Activated naive CD8-positive, alpha-beta T cell (primary cell): ENCODE measurements around the gene PRRG2.
"Not testable (repeated sequence)": the region's sequence is repeated elsewhere in the genome, so short reads cannot be mapped to it uniquely, and the experiment has no call there.

ENCODE experiments used
- H3K27ac Mint-ChIP-seq: one replicate; pipeline ENCODE4 v1.8.0; 2021; ENCODE audit warnings: mixed read lengths
- H3K27me3 Mint-ChIP-seq: one replicate; pipeline ENCODE4 v1.8.0; 2021; ENCODE audit warnings: mixed read lengths
- H3K36me3 Mint-ChIP-seq: one replicate; pipeline ENCODE4 v1.8.0; 2021; ENCODE audit warnings: mixed read lengths
- H3K4me1 Mint-ChIP-seq: one replicate; pipeline ENCODE4 v1.8.0; 2021; ENCODE audit warnings: low read depth, mixed read lengths
- H3K4me3 Mint-ChIP-seq: one replicate; pipeline ENCODE4 v1.8.0; 2021; ENCODE audit warnings: mild to moderate bottlenecking, mixed read lengths
- H3K9me3 Mint-ChIP-seq: one replicate; pipeline ENCODE4 v1.8.0; 2021; ENCODE audit warnings: low read depth, mixed read lengths

PRRG2 gene

DNA sequence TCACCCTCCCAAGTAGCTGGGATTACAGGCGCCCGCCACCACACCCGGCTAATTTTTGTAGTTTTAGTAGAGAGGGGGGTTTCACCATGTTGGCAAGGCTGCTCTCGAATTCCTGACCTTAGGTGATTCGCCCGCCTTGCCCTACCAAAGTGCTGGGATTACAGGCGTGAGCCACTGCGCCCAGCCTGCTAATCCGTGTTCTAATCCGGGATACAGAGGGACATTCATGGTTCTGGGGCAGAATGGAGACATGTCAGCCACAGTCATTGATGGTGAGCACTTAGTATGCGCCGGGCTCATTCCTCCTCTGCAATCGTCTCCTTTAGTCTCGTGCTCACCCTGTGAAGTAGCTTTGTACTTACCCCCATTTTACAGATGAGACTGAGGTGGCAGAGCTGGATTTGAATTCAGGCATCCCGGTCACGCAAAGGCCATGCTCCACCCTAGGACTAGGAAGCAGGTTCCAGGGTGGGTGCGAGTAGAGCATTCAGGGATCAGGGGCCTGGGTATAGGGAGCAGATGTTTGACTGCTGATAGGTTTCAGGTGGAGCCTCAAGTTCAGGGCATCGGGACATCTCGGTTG lies 50.6 kb downstream of the PRRG2 start:
- Mint-ChIP-seq H3K9me3 (no peaks in the 10 kb centered on the region), H3K4me1 (peaks cover 2% of the 10 kb centered on the region), H3K36me3 (no peaks in the 10 kb centered on the region), H3K27ac (no peak overlapping the region), H3K4me3 (no peak overlapping the region), H3K27me3 (no peaks in the 10 kb centered on the region)

DNA sequence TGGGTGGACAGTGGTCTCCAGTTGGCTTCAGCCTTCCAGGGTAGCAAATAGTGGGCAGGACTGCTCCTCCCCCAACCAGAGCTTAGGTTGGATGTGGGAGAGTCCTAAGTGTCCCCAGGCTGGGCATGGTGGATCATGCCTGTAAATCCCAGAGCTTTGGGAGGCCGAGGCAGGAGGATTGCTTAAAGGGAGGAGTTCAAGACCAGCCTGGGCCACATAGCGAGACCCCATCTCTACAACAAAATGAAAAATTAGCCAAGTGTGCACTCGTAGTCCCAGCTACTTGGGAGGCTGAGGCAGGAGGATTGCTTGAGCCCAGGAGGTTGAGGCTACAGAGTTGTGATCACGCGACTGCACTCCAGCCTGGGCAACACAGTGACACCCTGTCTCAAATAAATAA lies 51.5 kb downstream of the PRRG2 start:
- H3K27ac Mint-ChIP-seq = no peak overlapping the region
- H3K9me3 Mint-ChIP-seq = no peaks in the 10 kb centered on the region
- peaks cover 2% of the 10 kb centered on the region for H3K4me1 Mint-ChIP-seq
- H3K27me3 Mint-ChIP-seq = no peaks in the 10 kb centered on the region
- no peak overlapping the region for H3K4me3 Mint-ChIP-seq
- no peaks in the 10 kb centered on the region for H3K36me3 Mint-ChIP-seq

DNA sequence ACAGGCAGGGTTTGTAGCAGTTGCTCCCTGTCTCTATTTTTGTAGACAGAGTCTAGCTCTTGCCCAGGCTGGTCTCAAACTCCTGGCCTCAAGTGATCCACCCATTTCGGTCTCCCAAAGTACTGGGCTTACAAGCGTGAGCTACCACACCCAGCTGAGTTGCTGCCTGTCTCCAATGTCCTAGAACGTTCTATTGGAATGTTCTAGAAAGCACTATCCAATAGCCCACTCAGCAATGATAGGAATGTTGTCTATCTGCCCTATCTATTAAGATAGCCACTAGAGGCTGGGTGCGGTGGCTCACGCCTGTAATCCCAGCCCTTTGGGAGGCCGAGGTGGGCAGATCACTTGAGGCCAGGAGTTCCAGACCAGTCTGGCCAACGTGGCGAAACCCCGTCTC lies 52.2 kb downstream of the PRRG2 start:
- not testable (repeated sequence) for H3K27ac Mint-ChIP-seq, H3K9me3 Mint-ChIP-seq, H3K4me3 Mint-ChIP-seq, H3K4me1 Mint-ChIP-seq, H3K36me3 Mint-ChIP-seq, H3K27me3 Mint-ChIP-seq

DNA sequence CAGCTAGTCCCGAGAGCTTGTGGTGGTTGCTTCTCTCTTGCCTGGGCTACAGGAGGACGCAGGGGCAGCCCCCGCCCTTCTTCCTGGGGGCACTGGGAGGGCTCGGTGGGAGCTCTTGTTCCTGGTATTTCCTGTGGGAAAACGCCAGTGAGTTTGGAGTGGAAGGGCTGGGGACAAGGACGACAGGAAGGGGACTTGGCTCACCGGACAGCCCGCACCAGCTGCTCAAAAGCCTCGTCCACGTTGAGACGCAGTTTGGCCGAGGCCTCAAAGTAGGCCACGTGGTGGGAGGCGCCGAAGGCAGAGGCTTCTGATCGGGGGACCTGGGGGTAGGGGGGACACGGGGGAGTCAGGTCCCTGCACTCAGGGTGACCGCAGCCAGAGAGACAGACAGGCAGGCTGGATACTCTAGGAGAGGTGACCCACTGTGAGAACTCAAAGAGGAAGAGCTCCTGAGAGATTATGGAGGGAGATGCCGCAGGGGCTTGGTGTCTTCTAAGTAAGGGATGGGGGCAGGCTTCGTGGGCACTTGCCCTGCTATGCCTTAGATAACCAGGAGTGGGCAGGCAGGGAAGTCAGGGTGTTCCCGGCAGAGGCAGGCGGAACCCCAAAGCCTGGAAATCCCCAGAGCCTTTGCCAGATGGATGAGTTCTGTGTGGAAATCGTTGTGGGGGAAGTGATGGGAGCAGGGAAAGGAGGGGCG lies 54.6 kb downstream of the PRRG2 start:
- Mint-ChIP-seq H3K27ac (peak overlapping the region; percentile 41), H3K36me3 (no peaks in the 10 kb centered on the region), H3K27me3 (no peaks in the 10 kb centered on the region), H3K9me3 (no peaks in the 10 kb centered on the region), H3K4me1 (peaks cover 23% of the 10 kb centered on the region), H3K4me3 (no peak overlapping the region)

DNA sequence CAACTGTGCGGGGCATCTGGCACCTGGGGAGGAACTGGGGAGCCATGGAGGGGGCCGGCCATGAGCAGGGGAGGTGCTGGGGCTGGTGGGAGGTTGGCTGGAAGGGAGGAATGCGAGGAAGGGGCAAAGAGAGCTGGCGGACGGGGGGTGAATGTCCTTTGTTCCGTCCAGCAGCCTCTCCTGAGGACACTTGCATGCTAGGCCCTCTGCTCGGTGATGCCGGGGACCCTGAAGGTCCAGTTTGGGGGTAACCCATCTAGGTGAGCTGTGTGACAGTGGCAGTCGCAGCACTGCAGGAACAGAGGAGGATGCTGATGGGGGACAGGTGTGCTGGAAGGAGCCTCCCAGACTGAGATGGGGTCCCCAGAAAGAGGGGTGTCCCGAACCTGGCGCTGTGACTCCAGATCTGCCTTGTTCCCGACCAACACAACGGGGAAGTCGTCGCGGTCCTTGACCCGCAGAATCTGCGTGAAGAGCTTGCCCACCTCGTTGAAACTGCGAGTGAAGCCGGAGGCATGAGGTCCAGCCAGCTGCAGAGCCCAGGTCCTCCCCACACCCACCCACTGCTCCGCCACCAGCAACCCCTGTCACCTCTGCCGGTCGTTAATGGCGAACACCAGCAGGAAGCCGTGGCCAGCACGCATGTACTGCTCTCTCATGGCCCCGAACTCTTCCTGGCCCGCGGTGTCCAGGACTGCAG lies 55.3 kb downstream of the PRRG2 start:
- H3K27me3 Mint-ChIP-seq = no peaks in the 10 kb centered on the region
- H3K4me1 Mint-ChIP-seq = peaks cover 22% of the 10 kb centered on the region
- no peaks in the 10 kb centered on the region for H3K36me3 Mint-ChIP-seq
- peak overlapping the region; percentile 41 for H3K27ac Mint-ChIP-seq
- H3K4me3 Mint-ChIP-seq = no peak overlapping the region
- H3K9me3 Mint-ChIP-seq = no peaks in the 10 kb centered on the region

DNA sequence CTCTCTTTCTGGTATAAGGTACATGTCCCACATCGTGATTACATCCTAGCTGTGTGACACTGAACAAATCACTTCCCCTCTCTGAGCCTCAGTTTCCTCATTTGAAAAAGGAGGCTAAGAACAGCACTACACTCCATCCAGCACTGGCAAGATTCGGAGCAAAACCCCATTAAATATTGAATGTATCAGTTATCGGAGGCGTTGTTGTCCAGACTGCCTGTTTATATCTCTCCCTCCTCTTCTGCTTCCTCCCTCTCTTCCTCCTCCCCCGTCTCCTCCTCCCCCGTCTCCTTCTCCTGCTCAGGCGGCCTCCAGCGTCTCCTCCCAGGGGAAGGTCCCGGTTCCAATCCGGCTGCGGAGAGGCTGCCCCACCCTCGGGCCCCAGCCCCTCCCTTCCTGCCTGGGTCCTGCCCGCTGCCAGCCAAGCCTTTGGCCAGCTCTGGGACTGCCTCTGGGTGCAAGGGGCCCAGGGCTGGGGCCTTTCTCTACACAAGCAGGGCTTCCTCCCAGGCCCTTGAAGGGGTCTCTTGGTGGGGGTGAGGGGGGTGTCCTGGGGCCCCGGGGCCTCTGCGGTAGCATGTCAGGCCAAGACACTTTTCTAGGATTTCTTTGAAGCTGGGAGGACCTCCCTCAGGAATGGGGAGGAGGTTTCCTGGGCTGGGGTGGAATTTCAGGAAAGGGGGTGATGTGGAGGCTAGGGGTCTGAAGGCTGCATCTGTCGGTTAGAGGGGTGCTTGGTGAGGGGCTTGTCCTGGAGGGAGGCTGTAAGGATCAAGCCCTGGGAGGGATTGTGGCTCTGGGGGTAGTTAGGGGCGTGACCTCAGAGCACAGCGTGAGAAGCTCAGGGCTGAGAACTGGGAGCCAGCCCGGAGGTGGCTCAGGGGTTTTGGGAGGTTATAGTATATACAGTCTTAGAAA lies 57.0 kb downstream of the PRRG2 start:
- H3K4me3 Mint-ChIP-seq = peak overlapping the region; percentile 69
- H3K27me3 Mint-ChIP-seq = no peaks in the 10 kb centered on the region
- no peaks in the 10 kb centered on the region for H3K9me3 Mint-ChIP-seq
- no peaks in the 10 kb centered on the region for H3K36me3 Mint-ChIP-seq
- H3K4me1 Mint-ChIP-seq = peaks cover 32% of the 10 kb centered on the region
- H3K27ac Mint-ChIP-seq = peak overlapping the region; percentile 22

DNA sequence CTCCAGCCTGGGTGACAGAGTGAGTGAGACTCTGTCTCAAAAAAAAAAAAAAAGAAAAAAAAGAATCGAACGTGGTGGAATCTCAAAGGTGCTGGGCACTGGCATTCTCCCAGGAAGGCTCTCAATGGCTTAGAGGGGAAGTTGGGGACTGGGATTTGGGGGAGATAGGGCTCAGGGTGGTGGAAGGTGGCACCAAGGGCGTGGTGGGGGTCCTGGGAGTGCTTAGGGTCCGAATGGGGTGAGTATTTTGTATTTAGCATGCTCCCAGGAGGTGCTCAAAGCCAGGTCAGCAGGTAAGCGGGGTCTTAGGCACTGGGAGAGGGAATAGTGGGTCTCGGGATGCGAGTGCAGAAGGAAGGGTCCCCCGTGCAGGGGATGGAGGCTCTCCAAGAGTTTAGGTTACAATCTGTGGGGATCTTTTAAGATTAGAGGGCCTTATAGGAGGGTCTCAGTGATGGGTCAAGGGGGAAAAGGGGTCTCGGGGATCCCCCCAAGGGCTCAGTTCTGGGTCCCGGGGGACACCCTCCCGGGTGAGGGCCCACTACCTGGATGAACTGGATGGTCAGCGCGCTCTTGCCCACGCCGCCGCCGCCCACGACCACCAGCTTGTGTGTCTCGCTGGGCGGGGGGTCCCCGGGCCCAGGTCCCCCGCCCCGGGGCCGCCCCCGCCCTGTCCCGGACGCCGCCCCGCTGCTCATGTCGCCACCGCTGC lies 58.4 kb downstream of the PRRG2 start:
- peaks cover 47% of the 10 kb centered on the region for H3K4me1 Mint-ChIP-seq
- peak overlapping the region; percentile 97 for H3K4me3 Mint-ChIP-seq
- H3K27me3 Mint-ChIP-seq = no peaks in the 10 kb centered on the region
- H3K27ac Mint-ChIP-seq = peak overlapping the region; percentile 28
- H3K9me3 Mint-ChIP-seq = no peaks in the 10 kb centered on the region
- no peaks in the 10 kb centered on the region for H3K36me3 Mint-ChIP-seq

DNA sequence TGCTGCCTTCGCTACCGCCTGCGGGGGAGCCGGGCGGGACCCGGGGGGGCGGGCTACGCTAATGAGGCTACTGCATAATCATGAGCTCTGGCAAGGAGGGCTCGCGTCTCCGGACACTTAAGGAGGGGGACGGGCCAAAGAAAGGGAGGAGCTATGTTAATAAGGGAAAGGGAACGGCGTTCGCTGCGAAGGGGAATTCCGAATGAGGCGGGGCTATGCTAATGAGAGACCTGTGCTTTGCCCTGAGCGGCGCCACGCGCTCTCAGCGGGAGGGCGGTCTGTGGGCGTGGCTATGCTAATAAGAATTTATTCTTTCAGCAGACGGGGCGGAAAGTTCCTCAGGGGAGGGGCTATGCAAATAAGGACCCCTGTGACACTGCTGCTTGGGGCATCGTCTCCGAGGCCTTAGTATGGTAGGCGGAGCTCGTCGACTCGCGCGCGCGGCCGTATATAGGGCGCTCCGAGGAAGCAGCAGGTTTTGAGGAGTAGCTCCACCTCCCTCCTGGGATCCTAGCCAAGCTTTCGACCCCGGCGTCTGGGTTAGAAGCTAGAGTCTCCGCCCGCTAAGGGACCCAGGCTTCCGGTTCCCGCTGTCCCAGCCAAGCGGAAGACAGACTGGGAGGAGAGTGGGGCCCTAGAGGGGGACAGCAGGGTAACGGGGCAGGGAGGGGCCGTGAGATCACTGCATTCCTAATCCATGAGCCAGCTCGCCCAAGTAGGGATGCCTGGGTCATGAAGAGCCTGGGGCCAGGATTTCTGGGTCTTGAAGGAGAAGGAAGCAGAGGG lies 59.2 kb downstream of the PRRG2 start, which contains the start of gene RRAS:
RRAS (minus strand) TSS at position 31 of the 786 bp plus-strand sequence. CDS start 45 bp downstream, outside the sequence.
- peak within 1 kb of the TSS; percentile 97 for H3K4me3 Mint-ChIP-seq
- H3K27me3 Mint-ChIP-seq = no peaks in the 10 kb centered on the region
- peak within 1 kb of the TSS; percentile 98 for H3K27ac Mint-ChIP-seq
- H3K36me3 Mint-ChIP-seq = no peaks in the 10 kb centered on the region
- H3K9me3 Mint-ChIP-seq = no peaks in the 10 kb centered on the region
- H3K4me1 Mint-ChIP-seq = peaks cover 48% of the 10 kb centered on the region
